ENCODE results near the gene NHEJ1.

The NHEJ1 gene

DNA sequence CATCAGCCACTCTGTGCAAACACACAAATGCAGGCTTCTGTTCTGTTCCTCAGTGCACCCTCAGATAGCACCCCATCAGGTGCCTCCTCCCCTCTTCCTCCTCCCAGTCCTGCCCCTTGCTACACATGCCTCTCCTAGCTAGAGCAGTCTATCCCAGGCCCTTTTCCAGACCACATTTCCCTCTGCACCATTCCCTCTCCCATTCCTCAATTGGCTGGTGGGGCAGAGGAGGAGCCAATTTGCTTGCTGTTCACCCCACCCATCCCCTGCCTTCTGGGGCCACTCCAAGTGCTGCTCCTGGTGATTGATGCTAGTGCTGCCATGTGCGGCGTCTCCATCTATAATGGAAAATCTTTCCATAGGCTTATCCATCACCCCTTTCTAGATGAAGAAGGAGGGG, 124.7 kb downstream of the NHEJ1 start:
- in situ Hi-C loops (cut with MboI; ENCODE audit: low pct_unique_long_range_greater_than_20kb, low sequenced_read_pairs, unreplicated experiment), result no loop called here
- TF ChIP-seq, protein P1, sequence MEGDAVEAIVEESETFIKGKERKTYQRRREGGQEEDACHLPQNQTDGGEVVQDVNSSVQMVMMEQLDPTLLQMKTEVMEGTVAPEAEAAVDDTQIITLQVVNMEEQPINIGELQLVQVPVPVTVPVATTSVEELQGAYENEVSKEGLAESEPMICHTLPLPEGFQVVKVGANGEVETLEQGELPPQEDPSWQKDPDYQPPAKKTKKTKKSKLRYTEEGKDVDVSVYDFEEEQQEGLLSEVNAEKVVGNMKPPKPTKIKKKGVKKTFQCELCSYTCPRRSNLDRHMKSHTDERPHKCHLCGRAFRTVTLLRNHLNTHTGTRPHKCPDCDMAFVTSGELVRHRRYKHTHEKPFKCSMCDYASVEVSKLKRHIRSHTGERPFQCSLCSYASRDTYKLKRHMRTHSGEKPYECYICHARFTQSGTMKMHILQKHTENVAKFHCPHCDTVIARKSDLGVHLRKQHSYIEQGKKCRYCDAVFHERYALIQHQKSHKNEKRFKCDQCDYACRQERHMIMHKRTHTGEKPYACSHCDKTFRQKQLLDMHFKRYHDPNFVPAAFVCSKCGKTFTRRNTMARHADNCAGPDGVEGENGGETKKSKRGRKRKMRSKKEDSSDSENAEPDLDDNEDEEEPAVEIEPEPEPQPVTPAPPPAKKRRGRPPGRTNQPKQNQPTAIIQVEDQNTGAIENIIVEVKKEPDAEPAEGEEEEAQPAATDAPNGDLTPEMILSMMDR (IDR thresholded peaks at IDR 0.05; ENCODE audit: extremely low read depth, insufficient read depth, missing control alignments), result no peak
- no peak for DNase-seq (ENCODE audit: low spot score)

DNA sequence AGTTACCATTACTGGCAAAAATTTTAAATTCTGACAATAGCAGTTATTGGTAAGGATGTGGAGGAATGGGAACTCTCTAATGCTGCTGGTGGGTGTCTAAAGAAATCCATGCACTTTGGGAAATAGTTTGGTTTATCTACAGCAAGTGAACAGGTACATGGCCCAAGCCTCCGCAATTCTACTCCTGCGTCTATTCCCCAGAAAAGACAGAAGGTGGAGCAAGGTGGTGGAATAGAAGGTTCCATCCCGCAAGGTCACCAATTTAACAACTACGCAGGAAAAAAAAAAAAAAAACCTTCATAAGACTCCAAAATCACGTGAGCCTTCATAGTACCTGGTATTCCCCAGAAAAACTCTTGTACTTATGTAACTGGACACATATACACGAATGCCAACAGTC, 125.8 kb downstream of the NHEJ1 start:
- DNase-seq (ENCODE audit: low spot score), result no peak
- TF ChIP-seq, protein P1 (IDR thresholded peaks at IDR 0.05; ENCODE audit: extremely low read depth, insufficient read depth, missing control alignments), result no peak
- in situ Hi-C loops (cut with MboI; ENCODE audit: low pct_unique_long_range_greater_than_20kb, low sequenced_read_pairs, unreplicated experiment), result no loop called here

DNA sequence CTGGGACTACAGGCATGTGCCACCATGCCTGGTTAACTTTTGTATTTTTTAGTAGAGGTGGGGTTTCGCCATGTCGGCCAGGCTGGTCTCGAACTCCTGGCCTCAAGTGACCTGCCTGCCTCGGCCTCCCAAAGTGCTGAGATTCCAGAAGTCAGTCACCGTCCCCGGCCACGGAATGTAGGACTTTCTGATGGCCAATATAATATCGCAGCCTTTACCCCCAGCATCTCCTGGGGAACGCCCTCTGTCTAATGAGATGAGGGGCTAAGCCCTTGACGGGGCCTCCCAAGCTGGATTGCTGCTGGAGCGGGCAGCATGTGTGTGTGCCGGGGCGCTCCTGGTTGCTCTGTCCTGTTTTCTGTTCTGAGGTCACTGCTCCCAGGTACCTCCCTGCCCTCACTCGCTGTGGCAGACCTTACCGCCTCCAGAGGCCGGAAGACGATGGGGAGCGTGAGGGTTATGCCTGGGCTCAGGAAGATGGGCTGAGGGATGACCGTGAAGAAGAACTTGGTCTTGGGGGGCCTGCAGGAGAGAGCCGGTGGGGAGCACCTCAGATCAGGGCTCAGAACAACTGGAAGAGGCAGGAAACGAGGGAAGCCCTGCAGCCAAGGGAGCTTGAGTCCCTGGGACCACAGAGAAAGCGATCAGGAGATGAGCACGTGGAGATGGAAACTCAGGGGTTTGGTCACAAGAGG, 128.4 kb downstream of the NHEJ1 start:
- in situ Hi-C loops (cut with MboI; ENCODE audit: low pct_unique_long_range_greater_than_20kb, low sequenced_read_pairs, unreplicated experiment), result no loop called here
- TF ChIP-seq, protein P1 (IDR thresholded peaks at IDR 0.05; ENCODE audit: extremely low read depth, insufficient read depth, missing control alignments), result no peak
- DNase-seq (ENCODE audit: low spot score), result no peak

DNA sequence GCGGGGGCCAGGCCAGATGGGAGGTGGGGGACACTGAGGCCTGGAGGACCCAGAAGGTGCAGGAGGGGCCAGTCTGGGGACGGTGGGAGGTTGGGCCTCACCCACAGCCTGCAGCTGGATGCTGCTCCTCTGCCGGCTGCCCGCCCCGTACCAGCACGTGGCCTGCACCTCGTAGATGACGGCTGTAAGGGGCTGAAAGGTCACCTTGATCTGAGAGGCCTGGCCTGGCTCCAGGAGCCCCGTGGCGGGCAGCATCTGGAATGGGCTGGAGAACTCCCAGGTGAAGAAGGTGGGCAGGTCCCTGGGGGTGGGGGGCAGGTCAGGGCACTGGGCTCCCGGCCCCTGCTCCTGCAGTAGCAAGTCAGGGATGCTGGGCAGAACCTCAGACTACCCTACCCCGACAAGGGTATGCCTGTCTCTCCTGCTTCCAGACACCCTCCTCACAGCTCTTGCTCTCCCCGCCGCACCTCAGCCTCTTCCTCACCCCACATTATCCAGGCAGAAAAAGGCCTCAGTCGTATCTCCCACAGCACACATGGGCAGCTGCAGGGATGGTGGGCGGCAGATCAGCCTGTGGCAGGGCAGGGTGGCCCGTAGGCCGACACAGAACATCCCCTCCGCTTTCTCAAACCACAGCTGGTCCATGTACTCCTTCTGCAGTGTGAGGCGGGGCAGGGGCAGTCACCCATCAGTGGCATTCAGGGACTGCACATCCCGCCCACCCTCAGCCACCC, 129.4 kb downstream of the NHEJ1 start:
- DNase-seq (ENCODE audit: low spot score), result no peak

DNA sequence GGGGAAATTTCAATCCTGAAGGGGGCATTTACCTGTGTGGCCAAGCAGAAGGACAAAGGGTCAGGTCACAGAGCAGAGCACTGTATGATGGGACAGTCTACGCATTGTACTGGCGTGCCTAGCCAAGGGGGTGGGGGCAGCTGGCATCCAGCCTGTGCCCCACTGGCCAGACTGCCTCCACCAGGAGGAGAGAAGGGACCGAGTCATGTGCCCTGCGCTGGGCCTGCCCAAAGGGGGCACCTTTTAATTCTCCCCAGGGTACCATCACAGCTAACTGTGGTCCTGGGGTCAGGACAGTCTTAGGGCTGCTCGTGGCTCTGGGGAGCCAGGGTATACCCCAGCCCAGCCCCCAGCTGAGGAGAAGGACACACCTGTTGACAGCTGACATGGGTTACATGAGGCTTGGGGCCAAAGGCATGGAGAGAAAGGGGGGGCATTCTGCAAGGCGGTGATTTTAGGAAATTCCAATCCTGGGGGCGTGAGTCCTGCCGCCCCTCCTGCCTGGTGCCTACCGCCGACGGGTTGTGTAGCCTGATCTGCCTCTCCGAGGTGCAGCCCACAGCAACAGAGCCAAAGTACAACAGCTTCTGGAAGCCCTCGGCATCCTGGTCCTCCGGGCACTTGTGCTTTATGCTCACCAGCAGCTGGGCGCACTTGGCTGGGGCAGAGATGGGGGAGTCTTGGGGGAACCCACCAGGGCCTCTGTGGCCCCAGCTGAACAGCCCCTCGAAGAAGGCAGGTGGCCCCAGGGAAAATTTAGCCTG, 130.3 kb downstream of the NHEJ1 start:
- no peak for DNase-seq (ENCODE audit: low spot score)
- TF ChIP-seq, protein P1 (IDR thresholded peaks at IDR 0.05; ENCODE audit: extremely low read depth, insufficient read depth, missing control alignments), result no peak
- in situ Hi-C loops (cut with MboI; ENCODE audit: low pct_unique_long_range_greater_than_20kb, low sequenced_read_pairs, unreplicated experiment), result no loop called here

More for the DNA sequence above, 129.4 kb downstream of the NHEJ1 start:
- TF ChIP-seq, protein P1 (IDR thresholded peaks at IDR 0.05; ENCODE audit: extremely low read depth, insufficient read depth, missing control alignments), result no peak
- in situ Hi-C loops (cut with MboI; ENCODE audit: low pct_unique_long_range_greater_than_20kb, low sequenced_read_pairs, unreplicated experiment), result no loop called here

DNA sequence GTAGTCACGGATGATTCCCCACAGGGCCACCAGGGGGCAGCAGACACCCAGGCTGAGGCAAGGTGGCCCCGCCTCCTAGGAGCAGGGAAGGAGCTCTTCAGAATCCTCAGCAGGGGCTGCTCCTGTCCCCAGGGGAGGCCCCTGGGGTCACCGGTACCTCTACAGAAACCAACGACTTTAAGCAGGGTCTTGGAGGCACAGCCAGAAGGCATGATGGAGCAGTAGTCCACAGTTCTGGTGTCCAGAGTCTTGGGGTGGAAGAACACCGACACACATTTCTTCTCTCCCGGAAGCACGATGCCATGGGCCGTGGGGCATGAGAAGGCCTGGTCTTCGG, 130.8 kb downstream of the NHEJ1 start:
- in situ Hi-C loops (cut with MboI; ENCODE audit: low pct_unique_long_range_greater_than_20kb, low sequenced_read_pairs, unreplicated experiment), result no loop called here
- TF ChIP-seq, protein P1 (IDR thresholded peaks at IDR 0.05; ENCODE audit: extremely low read depth, insufficient read depth, missing control alignments), result peak; percentile 98
- peak; percentile 88 for DNase-seq (ENCODE audit: low spot score)

All from GM13977 (cell line).